Measurements from ENCODE around the gene SDHA. TPM values are rescaled to one million over a fixed set of nuclear protein-coding genes. Genes with fewer than 3 reads are reported as not detected.
A peak's percentile ranks its signal among the peaks of the same experiment; 100 is the strongest.
"Not testable (repeated sequence)": the region's sequence is repeated elsewhere in the genome, so short reads cannot be mapped to it uniquely, and the experiment has no call there.

The SDHA gene
- total RNA-seq (100 to 1,000 TPM in 6 of 7 donors, 10 to 100 TPM in 1; 91.9 to 135 (median 122) TPM), polyA plus RNA-seq (10 to 100 TPM; 58.6 to 86.0 (median 62.3) TPM)
- long read RNA-seq, donor 1, transcript SDHA-201 (15 exons, 2,390 nt): major isoform, 17 of 31 reads
- long read RNA-seq, donor 1, partial matches to known transcripts: 11 of 31 reads
- long read RNA-seq, donor 1, other reads (novel, unspliced or antisense): 0 of 31 reads
- long read RNA-seq, donor 2, transcript SDHA-201 (15 exons, 2,390 nt): major isoform, 17 of 47 reads
- long read RNA-seq, donor 2, partial matches to known transcripts: 27 of 47 reads
- long read RNA-seq, donor 2, other reads (novel, unspliced or antisense): 0 of 47 reads

- Histone ChIP-seq H3K4me3 (peak within 1 kb of the TSS; percentile 82 to 98 (median 88)), H3K27ac (peak within 1 kb of the TSS; percentile 90 to 97 (median 92)), H3K36me3 (peaks cover 0 to 24% (median 5%) of the 10 kb centered on the region in 6 donors), H3K4me1 (peaks cover 14 to 78% (median 54%) of the 10 kb centered on the region in 6 donors)
- H3K9me3 ChIP-seq; intact Hi-C loops (cut with DNase I; ENCODE audit: low total_unique reads); H3K27me3 ChIP-seq (replicated peaks in 1 of 7): not testable (repeated sequence)
- 1 to 2% (median 1%) methylated on average over 49 to 75 of the region's 75 CpGs for WGBS, 5 donors
- DNase-seq: peak; percentile 98
- peak; percentile 97 to 99 (median 99) for TF ChIP-seq POLR2AphosphoS5 (IDR thresholded peaks at IDR 0.05)
- TF ChIP-seq CTCF (IDR thresholded peaks at IDR 0.05 in 8 of 11, conservative IDR thresholded peaks at IDR 0.05 in 3 of 11): peak in 7 of 11 experiments; percentile 10 to 37 (median 17)
- peak in 2 of 3 donors; percentile 62 to 91 for TF ChIP-seq POLR2A (IDR thresholded peaks at IDR 0.05)
Observed at GRCh38 chr5:217494-218456, at the start of gene SDHA, which contains the start of gene CCDC127. TSS of gene SDHA (plus strand) at chr5:218320. CDS start at chr5:218356, 36 bp downstream. TSS of gene CCDC127 (minus strand) at chr5:218153. CDS start at chr5:216849, 1,304 bp downstream.

GRCh38 chr5:169071-169727, 48.9 kb upstream of the SDHA start:
- Histone ChIP-seq H3K4me3 (no peak overlapping the region), H3K4me1 (peaks cover 0 to 26% (median 10%) of the 10 kb centered on the region in 6 donors), H3K9me3 (no peaks in the 10 kb centered on the region), H3K27ac (peak overlapping the region in 6 of 8 donors; percentile 18 to 77 (median 66)), H3K36me3 (no peaks in the 10 kb centered on the region), H3K27me3 (replicated peaks in 1 of 7) (no peaks in the 10 kb centered on the region)
- TF ChIP-seq CTCF (IDR thresholded peaks at IDR 0.05 in 8 of 11, conservative IDR thresholded peaks at IDR 0.05 in 3 of 11) (no peak), POLR2AphosphoS5 (IDR thresholded peaks at IDR 0.05) (peak; percentile 76 to 82 (median 79))
- peak; percentile 75 for DNase-seq
- WGBS, 5 donors: 61 to 72% (median 70%) methylated on average over 26 to 32 of the region's 32 CpGs
- intact Hi-C loops (cut with DNase I; ENCODE audit: low total_unique reads): no loop called here

- Histone ChIP-seq H3K27me3 (replicated peaks in 1 of 7) (no peaks in the 10 kb centered on the region), H3K36me3 (no peaks in the 10 kb centered on the region), H3K27ac (peak overlapping the region; percentile 10 to 77 (median 52)), H3K4me3 (no peak overlapping the region), H3K9me3 (no peaks in the 10 kb centered on the region), H3K4me1 (peaks cover 0 to 26% (median 10%) of the 10 kb centered on the region in 6 donors)
- no peak for DNase-seq
- 62 to 82% (median 78%) methylated on average over 12 of the region's 12 CpGs for WGBS, 5 donors
- TF ChIP-seq CTCF (IDR thresholded peaks at IDR 0.05 in 8 of 11, conservative IDR thresholded peaks at IDR 0.05 in 3 of 11) (no peak), POLR2A (IDR thresholded peaks at IDR 0.05) (no peak), POLR2AphosphoS5 (IDR thresholded peaks at IDR 0.05) (no peak)
- intact Hi-C loops (cut with DNase I; ENCODE audit: low total_unique reads): no loop called here
Observed at GRCh38 chr5:169728-170094, 48.4 kb upstream of the SDHA start.
